NK-92 (cell line): Measurements from ENCODE around the gene NIPSNAP3A.
"Not testable (repeated sequence)": the region's sequence is repeated elsewhere in the genome, so short reads cannot be mapped to it uniquely, and the experiment has no call there.

Experiments
- DNase-seq: peaks from one replicate; lab custom pipeline; 2025; ENCODE audit not compliant: unreplicated experiment; lab: John Stamatoyannopoulos, UW

The NIPSNAP3A gene

DNA sequence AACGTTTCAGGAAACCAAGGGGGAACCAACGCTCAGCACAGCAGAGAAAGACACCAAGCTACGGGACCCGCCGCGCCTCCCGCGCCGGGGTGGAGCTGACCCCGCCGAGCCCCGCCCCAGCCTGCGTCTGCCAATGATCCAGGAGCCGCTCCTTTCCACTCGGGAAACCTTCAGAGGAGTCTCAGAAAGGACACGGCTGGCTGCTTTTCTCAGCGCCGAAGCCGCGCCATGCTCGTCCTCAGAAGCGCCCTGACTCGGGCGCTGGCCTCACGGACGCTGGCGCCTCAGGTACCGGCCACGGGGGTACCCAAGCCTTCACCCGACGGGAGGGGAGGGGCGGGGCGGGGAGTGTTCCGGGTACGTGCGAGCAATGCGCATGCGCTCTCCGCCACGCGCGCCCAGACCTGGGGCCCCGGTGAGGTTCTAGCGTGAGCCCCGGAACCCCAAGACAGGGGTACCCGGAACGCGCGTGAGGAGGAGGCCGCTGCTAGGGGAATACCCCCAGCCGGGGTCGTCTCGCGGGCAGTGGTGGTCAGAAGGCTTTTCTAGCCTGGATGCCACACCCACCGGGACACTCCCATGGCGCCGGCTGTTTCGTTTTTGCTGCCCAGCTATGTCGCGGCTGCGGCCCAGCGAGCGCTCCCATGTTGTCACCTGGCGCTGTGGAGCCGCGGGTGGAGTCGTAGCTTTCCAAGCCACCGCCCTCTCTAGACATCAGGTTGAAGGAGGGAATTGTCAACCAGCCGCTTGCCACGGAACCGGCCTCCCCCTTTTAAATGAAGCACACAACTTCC is at the start of gene NIPSNAP3A:
TSS of gene NIPSNAP3A (plus strand) at position 119 of the 794 bp plus-strand sequence. CDS start at position 229, 110 bp downstream.
- DNase-seq: peak; percentile 24

GRCh38 chr9:104700306-104700705 is 47.2 kb upstream of the NIPSNAP3A start:
- no peak for DNase-seq

- not testable (repeated sequence) for DNase-seq
Observed at GRCh38 chr9:104708737-104709136, 38.7 kb upstream of the NIPSNAP3A start.

DNA sequence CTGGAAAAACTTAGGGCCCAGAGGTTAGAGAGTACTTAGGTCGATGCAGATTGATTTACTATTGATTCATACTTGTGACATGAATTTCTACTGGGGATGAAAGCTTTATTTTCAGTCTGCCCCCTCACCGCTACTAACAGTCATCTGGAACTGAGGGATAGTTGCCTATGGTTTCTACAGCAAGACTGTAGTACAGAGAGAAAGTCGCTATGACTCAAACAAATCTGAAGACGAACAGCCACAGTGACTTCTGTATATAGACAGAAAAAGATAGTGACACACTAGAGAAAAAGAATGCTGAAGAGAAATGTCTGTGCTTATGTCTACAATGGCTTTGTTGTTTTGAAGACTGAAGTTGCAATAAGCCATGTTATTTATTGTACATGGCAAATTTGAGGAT is 35.9 kb upstream of the NIPSNAP3A start:
- DNase-seq: no peak

DNA sequence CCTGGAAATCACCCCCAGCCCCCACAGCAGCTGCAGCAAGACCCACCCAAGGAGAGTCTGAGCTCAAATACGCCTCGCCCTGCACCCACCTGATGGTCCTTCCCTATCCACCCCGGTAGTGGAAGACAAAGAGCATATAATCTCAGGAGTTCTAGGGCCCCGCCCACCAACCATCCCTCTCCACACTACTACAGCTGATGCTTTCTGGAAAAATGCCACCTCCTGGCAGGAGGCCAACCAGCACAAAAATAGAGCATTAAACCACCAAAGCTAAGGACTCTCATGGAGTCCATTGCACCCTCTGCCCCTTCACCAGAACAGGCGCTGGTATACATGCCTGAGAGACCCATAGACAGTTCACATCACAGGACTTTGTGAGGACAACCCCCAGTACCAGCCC is 22.5 kb upstream of the NIPSNAP3A start:
- DNase-seq: no peak

- no peak for DNase-seq
Observed at GRCh38 chr9:104738452-104738851, 9.0 kb upstream of the NIPSNAP3A start.

- no peak for DNase-seq
Observed at GRCh38 chr9:104740621-104741020, 6.9 kb upstream of the NIPSNAP3A start.

- DNase-seq: no peak
Observed at GRCh38 chr9:104743376-104743985, 4.0 kb upstream of the NIPSNAP3A start.

GRCh38 chr9:104745852-104746251 is 1.6 kb upstream of the NIPSNAP3A start:
- no peak for DNase-seq

GRCh38 chr9:104746285-104746684 is 1.2 kb upstream of the NIPSNAP3A start:
- no peak for DNase-seq

- DNase-seq: no peak
Observed at GRCh38 chr9:104746798-104747197, 685 bp upstream of the NIPSNAP3A start.

GRCh38 chr9:104747245-104747564 is 278 bp upstream of the NIPSNAP3A start:
- no peak for DNase-seq

DNA sequence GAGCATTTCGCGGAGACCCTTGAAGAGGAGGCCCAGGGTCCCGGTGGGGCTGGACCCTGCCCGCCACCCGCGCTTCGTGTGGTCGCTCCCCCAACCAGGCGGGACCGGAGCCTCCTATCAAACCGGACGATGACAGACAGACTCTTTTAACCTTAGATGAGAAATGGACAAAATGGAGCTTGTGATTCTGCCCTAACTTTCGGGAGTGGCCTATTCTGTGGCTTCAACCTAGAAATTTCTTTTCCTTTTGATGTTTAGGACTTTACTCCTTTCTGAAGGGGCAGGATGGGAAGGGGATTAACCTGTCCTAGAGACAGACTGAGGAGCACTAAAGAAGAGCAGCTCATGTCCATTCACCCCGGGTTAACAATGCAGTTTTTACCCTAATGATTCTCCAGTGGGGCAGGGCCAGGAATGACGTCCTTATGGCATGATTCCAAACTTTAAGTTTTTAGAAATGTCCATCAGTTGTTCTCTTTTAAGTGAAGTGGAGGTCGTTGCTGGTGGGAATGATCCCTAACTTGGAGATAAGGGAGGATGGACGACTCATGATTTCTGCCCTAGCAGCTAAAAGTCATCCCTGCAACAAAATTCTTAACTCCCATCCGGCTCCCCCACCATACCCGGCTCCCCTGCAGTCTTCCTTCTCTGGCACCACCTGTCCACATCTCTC is 1.0 kb downstream of the NIPSNAP3A start:
- DNase-seq: no peak

DNA sequence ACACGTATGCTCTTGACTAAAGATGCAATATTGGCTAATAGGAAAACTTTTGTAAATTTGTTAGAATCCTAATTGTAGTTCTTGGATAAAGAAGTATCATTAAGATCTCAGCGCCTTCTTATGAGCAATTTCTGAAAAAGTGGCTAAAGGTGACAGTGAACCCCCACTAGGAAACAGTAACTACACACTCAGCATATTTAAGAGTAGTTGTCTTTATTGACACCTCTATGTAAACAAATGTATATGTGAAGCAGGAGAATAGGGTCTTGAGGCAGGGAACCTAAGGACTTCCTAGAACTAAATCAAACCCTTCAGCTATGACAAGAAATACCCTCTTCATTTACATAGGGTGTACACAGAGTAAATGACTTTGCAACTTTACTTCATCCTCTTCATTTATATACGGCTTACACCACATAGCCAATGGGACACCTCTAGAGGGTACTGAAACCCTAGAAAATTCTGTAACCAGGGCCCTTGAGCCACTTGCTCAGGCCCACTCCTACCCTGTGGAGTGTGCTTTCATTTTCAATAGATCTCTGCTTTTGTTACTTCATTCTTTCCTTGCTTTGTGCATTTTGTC is 2.8 kb downstream of the NIPSNAP3A start:
- no peak for DNase-seq

GRCh38 chr9:104758974-104759373 is 11.5 kb downstream of the NIPSNAP3A start:
- DNase-seq: no peak

DNA sequence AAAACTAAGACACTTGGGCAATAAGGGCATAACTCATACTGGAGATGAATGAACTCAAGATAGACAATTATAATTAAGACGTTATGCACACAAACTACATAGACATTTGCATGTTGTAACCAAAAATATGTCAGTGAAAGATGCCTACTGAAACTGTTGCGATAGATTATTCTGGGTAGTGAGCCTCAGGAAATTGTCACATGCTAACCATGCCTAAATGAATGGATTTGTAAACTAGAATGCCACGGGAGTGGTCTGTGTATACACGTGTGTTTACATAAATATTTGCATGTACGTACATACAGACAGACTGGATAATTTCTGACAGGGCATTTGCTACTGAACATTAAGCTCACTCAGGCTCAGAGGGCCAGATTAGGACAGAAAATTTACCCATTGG is 17.7 kb downstream of the NIPSNAP3A start:
- no peak for DNase-seq

DNA sequence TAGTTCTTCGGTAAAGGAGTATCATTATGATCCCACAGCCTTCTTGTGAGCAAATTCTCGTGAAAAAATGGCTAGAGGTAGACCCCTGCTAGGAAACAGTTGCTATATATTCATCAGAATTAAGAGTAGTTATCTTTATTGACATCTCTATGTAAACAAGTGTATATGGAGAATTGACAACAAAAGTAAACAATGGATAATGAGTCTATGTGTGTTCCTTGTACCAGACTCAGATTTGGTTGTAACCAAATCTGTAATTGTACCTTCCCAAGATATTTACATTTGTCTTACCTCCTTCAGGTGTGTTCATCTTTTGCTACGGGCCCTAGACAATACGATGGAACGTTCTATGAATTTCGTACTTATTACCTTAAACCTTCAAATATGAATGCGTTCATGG is 18.5 kb downstream of the NIPSNAP3A start:
- no peak for DNase-seq

DNA sequence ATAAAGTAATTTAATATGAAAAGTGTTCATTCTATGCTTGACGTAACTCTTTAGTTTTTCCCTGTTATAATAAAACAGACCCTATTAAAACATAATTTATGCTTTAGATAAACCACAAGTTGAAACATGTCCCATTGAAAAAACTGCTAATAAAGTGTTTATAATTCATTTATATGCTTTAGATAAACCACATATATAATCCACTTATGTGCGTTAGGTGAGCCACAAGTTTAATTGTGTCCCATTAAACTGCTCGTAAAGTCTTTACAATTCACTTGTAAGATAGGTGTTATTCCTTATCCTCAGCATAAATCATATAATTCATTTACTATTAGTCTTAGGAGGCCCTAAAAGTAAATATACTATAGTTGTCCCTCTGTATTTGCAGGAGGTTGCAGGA is 20.0 kb downstream of the NIPSNAP3A start:
- no peak for DNase-seq

GRCh38 chr9:104769029-104769428 is 21.5 kb downstream of the NIPSNAP3A start:
- DNase-seq: not testable (repeated sequence)

GRCh38 chr9:104769655-104770054 is 22.2 kb downstream of the NIPSNAP3A start:
- DNase-seq: no peak

DNA sequence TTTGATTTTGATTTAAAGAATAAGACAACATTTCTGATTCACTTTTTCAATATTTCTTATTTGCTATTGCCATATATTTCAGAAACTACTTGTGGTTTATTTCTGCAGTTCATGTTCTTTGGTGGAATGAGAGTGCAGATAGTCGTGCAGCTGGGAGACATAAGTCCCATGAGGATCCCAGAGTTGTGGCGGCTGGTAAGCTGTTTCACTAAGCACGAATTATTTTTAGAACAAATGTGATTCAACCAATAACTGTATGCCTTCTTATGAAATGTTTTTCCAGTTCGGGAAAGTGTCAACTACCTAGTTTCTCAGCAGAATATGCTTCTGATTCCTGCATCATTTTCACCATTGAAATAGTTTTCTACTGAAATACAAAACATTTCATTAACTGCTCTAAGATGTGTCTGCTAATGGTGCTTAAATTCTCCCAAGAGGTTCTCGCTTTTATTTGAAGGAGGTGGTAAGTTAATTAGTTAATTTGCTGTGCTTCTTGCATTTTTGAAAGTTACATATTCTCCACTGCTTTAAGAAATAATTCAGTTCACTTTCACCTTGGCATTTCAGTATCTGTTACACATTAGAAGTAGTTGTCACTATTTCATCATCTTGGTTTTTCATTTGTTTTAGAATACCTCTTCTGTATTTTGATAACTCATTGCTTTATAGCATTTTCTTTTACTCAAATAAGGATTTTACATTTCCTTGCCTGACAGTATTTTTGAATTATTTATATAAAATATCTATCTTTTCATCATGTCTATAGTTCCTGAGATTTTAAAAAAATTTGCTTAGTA is 25.4 kb downstream of the NIPSNAP3A start:
- DNase-seq: no peak
